ENCODE data around the gene CAMKMT.

DNA sequence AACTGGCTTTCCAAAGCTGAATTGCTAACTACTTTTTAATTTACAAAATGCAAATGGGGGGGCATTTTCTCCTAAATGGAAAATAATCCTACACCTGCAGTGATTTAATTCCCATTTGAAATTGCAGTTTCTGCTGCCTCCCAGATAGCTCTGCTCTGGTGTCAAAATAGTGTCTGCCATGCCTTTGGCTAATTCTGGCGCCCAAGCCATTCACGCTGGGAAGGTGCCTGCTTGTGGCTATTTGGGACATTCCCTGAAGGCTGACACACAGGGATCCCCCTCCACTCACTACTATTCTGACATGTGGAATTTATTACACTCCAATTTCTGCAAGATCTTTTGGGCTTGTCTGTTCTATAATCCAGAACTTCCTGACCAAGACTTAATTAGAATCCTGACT, 451.4 kb downstream of the CAMKMT start:
- TF ChIP-seq, protein P1, sequence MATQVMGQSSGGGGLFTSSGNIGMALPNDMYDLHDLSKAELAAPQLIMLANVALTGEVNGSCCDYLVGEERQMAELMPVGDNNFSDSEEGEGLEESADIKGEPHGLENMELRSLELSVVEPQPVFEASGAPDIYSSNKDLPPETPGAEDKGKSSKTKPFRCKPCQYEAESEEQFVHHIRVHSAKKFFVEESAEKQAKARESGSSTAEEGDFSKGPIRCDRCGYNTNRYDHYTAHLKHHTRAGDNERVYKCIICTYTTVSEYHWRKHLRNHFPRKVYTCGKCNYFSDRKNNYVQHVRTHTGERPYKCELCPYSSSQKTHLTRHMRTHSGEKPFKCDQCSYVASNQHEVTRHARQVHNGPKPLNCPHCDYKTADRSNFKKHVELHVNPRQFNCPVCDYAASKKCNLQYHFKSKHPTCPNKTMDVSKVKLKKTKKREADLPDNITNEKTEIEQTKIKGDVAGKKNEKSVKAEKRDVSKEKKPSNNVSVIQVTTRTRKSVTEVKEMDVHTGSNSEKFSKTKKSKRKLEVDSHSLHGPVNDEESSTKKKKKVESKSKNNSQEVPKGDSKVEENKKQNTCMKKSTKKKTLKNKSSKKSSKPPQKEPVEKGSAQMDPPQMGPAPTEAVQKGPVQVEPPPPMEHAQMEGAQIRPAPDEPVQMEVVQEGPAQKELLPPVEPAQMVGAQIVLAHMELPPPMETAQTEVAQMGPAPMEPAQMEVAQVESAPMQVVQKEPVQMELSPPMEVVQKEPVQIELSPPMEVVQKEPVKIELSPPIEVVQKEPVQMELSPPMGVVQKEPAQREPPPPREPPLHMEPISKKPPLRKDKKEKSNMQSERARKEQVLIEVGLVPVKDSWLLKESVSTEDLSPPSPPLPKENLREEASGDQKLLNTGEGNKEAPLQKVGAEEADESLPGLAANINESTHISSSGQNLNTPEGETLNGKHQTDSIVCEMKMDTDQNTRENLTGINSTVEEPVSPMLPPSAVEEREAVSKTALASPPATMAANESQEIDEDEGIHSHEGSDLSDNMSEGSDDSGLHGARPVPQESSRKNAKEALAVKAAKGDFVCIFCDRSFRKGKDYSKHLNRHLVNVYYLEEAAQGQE (IDR thresholded peaks at IDR 0.05; ENCODE audit: unreplicated experiment) = no peak
- TF ChIP-seq POLR2AphosphoS5 (IDR thresholded peaks at IDR 0.05; ENCODE audit: low read depth) (no peak), ZNF331 (CRISPR knock-in tag; IDR thresholded peaks at IDR 0.05; ENCODE audit: low read depth) (no peak), EZH2phosphoT487 (IDR thresholded peaks at IDR 0.05; ENCODE audit: unreplicated experiment) (no peak), CREB1 (CRISPR knock-in tag; IDR thresholded peaks at IDR 0.05; ENCODE audit: low read depth) (no peak), EZH2 (IDR thresholded peaks at IDR 0.05; ENCODE audit: low read depth, unreplicated experiment) (no peak), NANOG (IDR thresholded peaks at IDR 0.05; ENCODE audit: borderline replicate concordance) (no peak)
- TF ChIP-seq, protein P2, sequence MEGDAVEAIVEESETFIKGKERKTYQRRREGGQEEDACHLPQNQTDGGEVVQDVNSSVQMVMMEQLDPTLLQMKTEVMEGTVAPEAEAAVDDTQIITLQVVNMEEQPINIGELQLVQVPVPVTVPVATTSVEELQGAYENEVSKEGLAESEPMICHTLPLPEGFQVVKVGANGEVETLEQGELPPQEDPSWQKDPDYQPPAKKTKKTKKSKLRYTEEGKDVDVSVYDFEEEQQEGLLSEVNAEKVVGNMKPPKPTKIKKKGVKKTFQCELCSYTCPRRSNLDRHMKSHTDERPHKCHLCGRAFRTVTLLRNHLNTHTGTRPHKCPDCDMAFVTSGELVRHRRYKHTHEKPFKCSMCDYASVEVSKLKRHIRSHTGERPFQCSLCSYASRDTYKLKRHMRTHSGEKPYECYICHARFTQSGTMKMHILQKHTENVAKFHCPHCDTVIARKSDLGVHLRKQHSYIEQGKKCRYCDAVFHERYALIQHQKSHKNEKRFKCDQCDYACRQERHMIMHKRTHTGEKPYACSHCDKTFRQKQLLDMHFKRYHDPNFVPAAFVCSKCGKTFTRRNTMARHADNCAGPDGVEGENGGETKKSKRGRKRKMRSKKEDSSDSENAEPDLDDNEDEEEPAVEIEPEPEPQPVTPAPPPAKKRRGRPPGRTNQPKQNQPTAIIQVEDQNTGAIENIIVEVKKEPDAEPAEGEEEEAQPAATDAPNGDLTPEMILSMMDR (conservative IDR thresholded peaks at IDR 0.05; ENCODE audit: low read depth in 2 of 2) = no peak
- TF ChIP-seq, protein P3, sequence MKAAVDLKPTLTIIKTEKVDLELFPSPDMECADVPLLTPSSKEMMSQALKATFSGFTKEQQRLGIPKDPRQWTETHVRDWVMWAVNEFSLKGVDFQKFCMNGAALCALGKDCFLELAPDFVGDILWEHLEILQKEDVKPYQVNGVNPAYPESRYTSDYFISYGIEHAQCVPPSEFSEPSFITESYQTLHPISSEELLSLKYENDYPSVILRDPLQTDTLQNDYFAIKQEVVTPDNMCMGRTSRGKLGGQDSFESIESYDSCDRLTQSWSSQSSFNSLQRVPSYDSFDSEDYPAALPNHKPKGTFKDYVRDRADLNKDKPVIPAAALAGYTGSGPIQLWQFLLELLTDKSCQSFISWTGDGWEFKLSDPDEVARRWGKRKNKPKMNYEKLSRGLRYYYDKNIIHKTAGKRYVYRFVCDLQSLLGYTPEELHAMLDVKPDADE (IDR thresholded peaks at IDR 0.05) = no peak

All from GM23338 (cell line).